Panc1 (cell line): Measurements from ENCODE around the gene GPR65. TPM values are rescaled to one million over a fixed set of nuclear protein-coding genes. Genes with fewer than 3 reads are reported as not detected.

Experiments
- ATAC-seq: fragments of 200-7000 bp; cut with Tn5 transposase; 2 replicates; pipeline ENCODE4 v1.9.1; 2020; ENCODE audit warnings: mild to moderate bottlenecking, moderate library complexity
- BruUV-seq: library from RNA; stranded (reverse); fragments of 400-500 nt; replicated peaks from 2 replicates; lab custom pipeline; 2021; lab: Mats Ljungman, UMichigan
- CTCF ChIA-PET: fragments of 300-600 bp; sonication (Branson Sonifier 250); formaldehyde crosslinking; loops from one replicate; lab custom pipeline; 2022; ENCODE audit warnings: antibody characterized with exemption; lab: Charles Lee
- POLR2A ChIA-PET: fragments of 300-600 bp; sonication (Branson Sonifier 250); formaldehyde crosslinking; loops from one replicate; lab custom pipeline; 2022; ENCODE audit warnings: antibody characterized with exemption; lab: Charles Lee
- DNase-seq: peaks from one replicate; pipeline ENCODE4 v3.0.0-alpha.2; 2010; ENCODE audit warnings: low read depth, low spot score
- H3K27ac ChIP-seq: 2 replicates; pipeline ENCODE4 v1.5.1; 2011; ENCODE audit warnings: mild to moderate bottlenecking, low read length, inconsistent platforms
- H3K27me3 ChIP-seq: fragments of 200-500 bp; sonication (Bioruptor generic); 2 replicates; pipeline ENCODE4 v1.6.0; 2014; ENCODE audit warnings: low read length, inconsistent platforms; ENCODE audit not compliant: control insufficient read depth, insufficient read depth
- H3K36me3 ChIP-seq: fragments of 200-500 bp; sonication (Bioruptor generic); 2 replicates; pipeline ENCODE4 v1.5.1; 2014; ENCODE audit warnings: inconsistent platforms, mild to moderate bottlenecking, low read length, moderate library complexity; ENCODE audit not compliant: control insufficient read depth, insufficient read depth
- H3K4me1 ChIP-seq: 2 replicates; pipeline ENCODE4 v1.5.1; 2011; ENCODE audit warnings: inconsistent platforms, mild to moderate bottlenecking, low read length, moderate library complexity; ENCODE audit not compliant: control insufficient read depth, insufficient read depth
- H3K4me3 ChIP-seq, 2 experiments: 2 replicates each; pipeline ENCODE4 v1.5.1; 2011 to 2012; ENCODE audit warnings: low read depth in 2 of 2, low read length in 2 of 2, mild to moderate bottlenecking in 2 of 2, inconsistent platforms in 1 of 2, moderate library complexity in 1 of 2
- H3K9me3 ChIP-seq: fragments of 200-500 bp; sonication (Bioruptor generic); 2 replicates; pipeline ENCODE4 v1.5.1; 2014; ENCODE audit warnings: low read depth, mild to moderate bottlenecking, inconsistent platforms, low read length, moderate library complexity; ENCODE audit not compliant: control insufficient read depth, insufficient read depth
- POLR2AphosphoS5 ChIP-seq: IDR thresholded peaks from 2 replicates; pipeline ENCODE4 v1.6.1; 2012; ENCODE audit warnings: mild to moderate bottlenecking, low read depth, low read length, moderate library complexity
- SIN3A ChIP-seq: IDR thresholded peaks from 2 replicates; pipeline ENCODE4 v1.6.1; 2012; ENCODE audit warnings: low read depth, mild to moderate bottlenecking, low read length, moderate library complexity, borderline replicate concordance; ENCODE audit not compliant: insufficient read depth
- TCF7L2 ChIP-seq: IDR thresholded peaks from 2 replicates; pipeline ENCODE4 v1.6.1; 2011; ENCODE audit warnings: mild to moderate bottlenecking, low read depth, low read length, inconsistent platforms
- in situ Hi-C: cut with HindIII; loops from 2 replicates; pipeline ENCODE4 v1.10.0; 2016; ENCODE audit warnings: low sequenced_read_pairs, low pct_unique_long_range_greater_than_20kb
- intact Hi-C: fragments of 100-400 bp; cut with micrococcal nuclease; formaldehyde crosslinking; loops from one replicate; pipeline ENCODE4 v1.10.0; 2022; ENCODE audit not compliant: unreplicated experiment
- total RNA-seq: library from RNA; stranded (reverse); gene quantifications from one replicate; pipeline ENCODE4 v1.2.1, GENCODE V29; 2021; ENCODE audit not compliant: unreplicated experiment
- TF ChIP-seq, protein P1 (sequence below), 2 experiments: IDR thresholded peaks; 2 replicates each; pipeline ENCODE4 v1.6.1; 2011 to 2012; ENCODE audit warnings: low read depth in 2 of 2, control low read depth in 1 of 2, low read length in 1 of 2, mild to moderate bottlenecking in 1 of 2, moderate library complexity in 1 of 2; ENCODE audit not compliant: insufficient read depth in 1 of 2
- TF ChIP-seq, protein P2 (sequence below): fragments of 450-650 bp; IDR thresholded peaks from 2 replicates; pipeline ENCODE4 v1.5.1; 2017; ENCODE audit warnings: mild to moderate bottlenecking

Gene GPR65
- total RNA-seq, 1 experiment from 2014 or later: not detected

- TF ChIP-seq POLR2AphosphoS5 (no peak), TCF7L2 (no peak)
- no TSS peak for BruUV-seq
- intact Hi-C loops: no loop called here
- POLR2A ChIA-PET: no interaction called here
- CTCF ChIA-PET: no interaction called here
- ATAC-seq (no peak), DNase-seq (no peak)
- H3K9me3 ChIP-seq: no peaks in the 10 kb centered on the region
- in situ Hi-C loops: no loop called here
- H3K4me1 ChIP-seq: peaks cover 3% of the 10 kb centered on the region; the same call in 1 of the 2 replicates
- no peaks in the 10 kb centered on the region for H3K27me3 ChIP-seq
- no peak overlapping the region for H3K27ac ChIP-seq
- H3K4me3 ChIP-seq: no peak overlapping the region
- H3K36me3 ChIP-seq: no peaks in the 10 kb centered on the region
Observed at GRCh38 chr14:87994974-87995373, 10.0 kb upstream of the GPR65 start.

- H3K27ac ChIP-seq: no peak overlapping the region
- no peaks in the 10 kb centered on the region for H3K36me3 ChIP-seq
- in situ Hi-C loops: no loop called here
- no peak for DNase-seq
- H3K9me3 ChIP-seq: no peaks in the 10 kb centered on the region
- H3K4me3 ChIP-seq: no peak overlapping the region
- peaks cover 3% of the 10 kb centered on the region; the same call in 1 of the 2 replicates for H3K4me1 ChIP-seq
- no TSS peak for BruUV-seq
- no peak for ATAC-seq
- intact Hi-C loops: no loop called here
- no peaks in the 10 kb centered on the region for H3K27me3 ChIP-seq
- TF ChIP-seq POLR2AphosphoS5 (no peak), TCF7L2 (no peak)
- TF ChIP-seq, protein P1, sequence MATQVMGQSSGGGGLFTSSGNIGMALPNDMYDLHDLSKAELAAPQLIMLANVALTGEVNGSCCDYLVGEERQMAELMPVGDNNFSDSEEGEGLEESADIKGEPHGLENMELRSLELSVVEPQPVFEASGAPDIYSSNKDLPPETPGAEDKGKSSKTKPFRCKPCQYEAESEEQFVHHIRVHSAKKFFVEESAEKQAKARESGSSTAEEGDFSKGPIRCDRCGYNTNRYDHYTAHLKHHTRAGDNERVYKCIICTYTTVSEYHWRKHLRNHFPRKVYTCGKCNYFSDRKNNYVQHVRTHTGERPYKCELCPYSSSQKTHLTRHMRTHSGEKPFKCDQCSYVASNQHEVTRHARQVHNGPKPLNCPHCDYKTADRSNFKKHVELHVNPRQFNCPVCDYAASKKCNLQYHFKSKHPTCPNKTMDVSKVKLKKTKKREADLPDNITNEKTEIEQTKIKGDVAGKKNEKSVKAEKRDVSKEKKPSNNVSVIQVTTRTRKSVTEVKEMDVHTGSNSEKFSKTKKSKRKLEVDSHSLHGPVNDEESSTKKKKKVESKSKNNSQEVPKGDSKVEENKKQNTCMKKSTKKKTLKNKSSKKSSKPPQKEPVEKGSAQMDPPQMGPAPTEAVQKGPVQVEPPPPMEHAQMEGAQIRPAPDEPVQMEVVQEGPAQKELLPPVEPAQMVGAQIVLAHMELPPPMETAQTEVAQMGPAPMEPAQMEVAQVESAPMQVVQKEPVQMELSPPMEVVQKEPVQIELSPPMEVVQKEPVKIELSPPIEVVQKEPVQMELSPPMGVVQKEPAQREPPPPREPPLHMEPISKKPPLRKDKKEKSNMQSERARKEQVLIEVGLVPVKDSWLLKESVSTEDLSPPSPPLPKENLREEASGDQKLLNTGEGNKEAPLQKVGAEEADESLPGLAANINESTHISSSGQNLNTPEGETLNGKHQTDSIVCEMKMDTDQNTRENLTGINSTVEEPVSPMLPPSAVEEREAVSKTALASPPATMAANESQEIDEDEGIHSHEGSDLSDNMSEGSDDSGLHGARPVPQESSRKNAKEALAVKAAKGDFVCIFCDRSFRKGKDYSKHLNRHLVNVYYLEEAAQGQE (IDR thresholded peaks at IDR 0.05; ENCODE audit: insufficient read depth in 1 of 2, low read depth in 2 of 2, low read length in 1 of 2): no peak
- TF ChIP-seq, protein P2, sequence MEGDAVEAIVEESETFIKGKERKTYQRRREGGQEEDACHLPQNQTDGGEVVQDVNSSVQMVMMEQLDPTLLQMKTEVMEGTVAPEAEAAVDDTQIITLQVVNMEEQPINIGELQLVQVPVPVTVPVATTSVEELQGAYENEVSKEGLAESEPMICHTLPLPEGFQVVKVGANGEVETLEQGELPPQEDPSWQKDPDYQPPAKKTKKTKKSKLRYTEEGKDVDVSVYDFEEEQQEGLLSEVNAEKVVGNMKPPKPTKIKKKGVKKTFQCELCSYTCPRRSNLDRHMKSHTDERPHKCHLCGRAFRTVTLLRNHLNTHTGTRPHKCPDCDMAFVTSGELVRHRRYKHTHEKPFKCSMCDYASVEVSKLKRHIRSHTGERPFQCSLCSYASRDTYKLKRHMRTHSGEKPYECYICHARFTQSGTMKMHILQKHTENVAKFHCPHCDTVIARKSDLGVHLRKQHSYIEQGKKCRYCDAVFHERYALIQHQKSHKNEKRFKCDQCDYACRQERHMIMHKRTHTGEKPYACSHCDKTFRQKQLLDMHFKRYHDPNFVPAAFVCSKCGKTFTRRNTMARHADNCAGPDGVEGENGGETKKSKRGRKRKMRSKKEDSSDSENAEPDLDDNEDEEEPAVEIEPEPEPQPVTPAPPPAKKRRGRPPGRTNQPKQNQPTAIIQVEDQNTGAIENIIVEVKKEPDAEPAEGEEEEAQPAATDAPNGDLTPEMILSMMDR: no peak
- ChIA-PET POLR2A (no interaction called here), CTCF (no interaction called here)
Observed at GRCh38 chr14:87995500-87996290, 9.2 kb upstream of the GPR65 start.

DNA sequence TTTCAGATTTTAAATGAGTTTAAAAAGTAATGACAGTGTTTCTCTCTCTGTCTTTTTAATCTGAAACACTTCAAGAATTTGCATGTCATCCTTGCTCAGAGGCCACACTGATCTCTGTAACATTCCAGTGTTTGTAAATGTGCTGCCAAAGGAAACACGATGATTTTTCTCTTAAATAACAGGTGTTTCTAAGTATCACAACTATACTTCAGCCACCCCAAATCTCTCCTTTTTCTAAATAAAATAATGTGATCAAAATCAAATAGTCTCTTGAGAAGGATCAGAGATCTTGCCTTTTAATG is 8.7 kb upstream of the GPR65 start:
- in situ Hi-C loops: no loop called here

More for the DNA sequence above, 8.7 kb upstream of the GPR65 start:
- Histone ChIP-seq H3K27me3 (no peaks in the 10 kb centered on the region), H3K27ac (no peak overlapping the region), H3K4me1 (peaks cover 3% of the 10 kb centered on the region; the same call in 1 of the 2 replicates), H3K36me3 (no peaks in the 10 kb centered on the region), H3K4me3 (no peak overlapping the region), H3K9me3 (no peaks in the 10 kb centered on the region)
- DNase-seq: no peak
- intact Hi-C loops: no loop called here
- TF ChIP-seq, protein P1 (IDR thresholded peaks at IDR 0.05; ENCODE audit: insufficient read depth in 1 of 2, low read depth in 2 of 2, low read length in 1 of 2): no peak
- TF ChIP-seq POLR2AphosphoS5 (no peak), SIN3A (no peak), TCF7L2 (no peak)
- TF ChIP-seq, protein P2: no peak
- ChIA-PET CTCF (no interaction called here), POLR2A (no interaction called here)
- BruUV-seq: no TSS peak
- ATAC-seq: no peak
